Measurements from ENCODE around the gene FMN1.

FMN1 gene

GRCh38 chr15:32817577-32817976 lies 376.9 kb downstream of the FMN1 start:
- DNase-seq (ENCODE audit: low spot score): no peak
- no peak for TF ChIP-seq CTCF (conservative IDR thresholded peaks at IDR 0.05; ENCODE audit: low read depth)
- H3K27ac ChIP-seq: no peak overlapping the region
- CTCF ChIA-PET: interaction anchor here (1.2 kb wide), 1 partner anchor 26 kb away, joined by 8 read pairs; no protein-coding TSS in a partner anchor
- POLR2A ChIA-PET (ENCODE audit: low non-redundant PET): no interaction called here

DNA sequence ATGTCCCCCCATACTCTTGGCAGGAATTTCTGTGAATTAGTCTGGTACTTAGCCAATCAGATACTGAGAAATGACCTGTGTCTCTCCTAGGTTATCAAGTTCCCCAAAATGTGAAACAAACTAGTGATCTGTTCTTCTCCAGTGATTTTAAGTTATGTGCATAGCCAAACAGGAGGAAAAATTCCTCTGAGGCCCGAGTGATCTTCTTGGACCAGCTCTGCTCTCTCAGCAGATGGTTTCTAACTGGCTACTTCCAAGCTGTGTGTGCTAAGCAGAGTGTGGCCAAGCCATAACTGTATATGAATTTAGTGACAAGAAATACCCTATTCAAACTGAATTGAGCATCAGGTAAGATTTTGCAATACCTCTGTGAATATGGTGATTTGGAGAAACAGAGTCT lies 387.2 kb downstream of the FMN1 start:
- POLR2A ChIA-PET (ENCODE audit: low non-redundant PET): no interaction called here
- DNase-seq (ENCODE audit: low spot score): no peak
- TF ChIP-seq CTCF (conservative IDR thresholded peaks at IDR 0.05; ENCODE audit: low read depth): no peak
- H3K27ac ChIP-seq: no peak overlapping the region
- CTCF ChIA-PET: interaction anchor here (0.6 to 0.7 kb wide), 2 partner anchors 169 to 222 kb away, joined by 3 read pairs; no protein-coding TSS in a partner anchor

DNA sequence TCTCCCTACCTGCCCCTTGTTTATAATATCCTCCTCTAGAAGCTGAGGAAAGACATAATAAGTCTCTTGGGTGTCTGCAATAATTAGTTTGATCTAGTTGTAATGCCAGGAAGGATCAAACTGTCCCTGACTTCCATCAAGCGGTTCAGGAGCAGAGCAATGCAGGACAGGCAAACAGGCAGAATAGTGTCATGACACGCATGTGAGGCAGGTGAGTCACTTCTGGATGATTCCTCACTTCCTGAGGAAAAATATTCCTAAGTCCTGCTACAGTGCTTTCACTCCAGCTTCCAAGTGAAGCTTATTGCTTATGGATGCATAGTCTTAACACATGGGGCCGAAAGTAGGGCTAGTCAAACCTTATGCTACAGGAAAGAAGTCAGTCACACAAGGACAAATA lies 390.9 kb downstream of the FMN1 start:
- POLR2A ChIA-PET (ENCODE audit: low non-redundant PET): no interaction called here

GRCh38 chr15:32802286-32802936 lies 392.1 kb downstream of the FMN1 start:
- ChIA-PET CTCF (interaction anchor here (0.6 to 1.0 kb wide), 2 partner anchors 42 to 330 kb away, joined by 3 to 4 read pairs; no protein-coding TSS in a partner anchor), POLR2A (ENCODE audit: low non-redundant PET) (no interaction called here)
- DNase-seq (ENCODE audit: low spot score): no peak
- no peak overlapping the region for H3K27ac ChIP-seq
- no peak for TF ChIP-seq CTCF (conservative IDR thresholded peaks at IDR 0.05; ENCODE audit: low read depth)

More for the DNA sequence above, 390.9 kb downstream of the FMN1 start:
- no peak for TF ChIP-seq CTCF (conservative IDR thresholded peaks at IDR 0.05; ENCODE audit: low read depth)
- CTCF ChIA-PET: no interaction called here
- H3K27ac ChIP-seq: no peak overlapping the region
- peak; percentile 8 for DNase-seq (ENCODE audit: low spot score)

DNA sequence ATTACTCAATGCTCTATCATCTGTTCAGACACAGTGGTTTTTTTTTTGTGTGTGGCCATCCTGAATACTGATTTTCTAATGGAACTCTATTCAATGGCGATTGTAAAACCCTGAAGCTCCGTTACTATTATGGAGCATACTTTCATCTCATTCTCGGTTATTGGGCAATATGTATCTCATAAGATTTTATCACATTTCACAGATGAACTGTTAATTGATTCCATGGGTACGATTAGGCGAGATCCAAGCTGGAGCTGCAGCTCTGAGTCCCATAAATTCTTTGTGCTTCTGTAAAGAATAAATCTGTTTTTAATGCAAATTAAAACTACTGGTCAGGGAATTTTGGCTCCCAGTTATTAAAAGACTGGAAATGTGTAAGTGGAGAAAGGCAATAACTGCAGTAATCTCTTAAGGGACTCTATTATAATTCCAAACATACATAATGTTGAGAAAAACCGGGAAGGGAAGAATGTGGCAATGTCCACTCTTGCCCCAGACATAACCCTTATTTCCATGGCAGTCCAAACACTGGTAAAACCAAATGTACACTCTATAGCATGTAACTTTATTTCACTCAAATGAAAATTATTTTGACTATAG lies 394.5 kb downstream of the FMN1 start:
- ChIA-PET POLR2A (ENCODE audit: low non-redundant PET) (no interaction called here), CTCF (no interaction called here)
- DNase-seq (ENCODE audit: low spot score): no peak
- TF ChIP-seq CTCF (conservative IDR thresholded peaks at IDR 0.05; ENCODE audit: low read depth): no peak
- no peak overlapping the region for H3K27ac ChIP-seq

DNA sequence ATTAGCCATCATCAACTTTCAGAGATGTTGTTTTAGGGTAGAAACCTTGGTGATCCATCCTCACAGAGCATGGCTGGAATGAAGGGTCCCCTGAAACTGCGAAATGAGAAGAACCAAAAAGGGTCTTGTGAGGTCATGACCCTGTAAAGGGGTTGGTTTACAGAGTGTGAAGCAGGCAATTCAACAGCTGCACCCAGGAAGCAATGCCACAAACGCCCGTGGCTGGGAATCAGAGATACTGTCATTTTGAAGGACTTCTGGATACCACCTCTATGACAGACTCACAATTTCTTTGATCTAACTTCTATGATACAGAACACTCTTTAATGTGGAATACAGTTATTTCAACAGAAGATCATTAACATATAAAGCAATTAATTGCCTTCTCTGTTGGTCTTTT lies 397.7 kb downstream of the FMN1 start:
- ChIA-PET POLR2A (ENCODE audit: low non-redundant PET) (no interaction called here), CTCF (no interaction called here)
- DNase-seq (ENCODE audit: low spot score): no peak
- no peak overlapping the region for H3K27ac ChIP-seq
- TF ChIP-seq CTCF (conservative IDR thresholded peaks at IDR 0.05; ENCODE audit: low read depth): no peak
